Measurements from ENCODE around the gene ZNF830.
A peak's percentile ranks its signal among the peaks of the same experiment; 100 is the strongest.
"Not testable (repeated sequence)": the region's sequence is repeated elsewhere in the genome, so short reads cannot be mapped to it uniquely, and the experiment has no call there.

Gene ZNF830

GRCh38 chr17:34961093-34961911 is at the start of gene ZNF830, which contains the start of gene CCT6B:
Gene ZNF830 (plus strand): TSS chr17:34961540. CDS start chr17:34961567, 27 bp downstream.
Gene CCT6B (minus strand): TSS chr17:34961460. CDS start chr17:34961393, 67 bp downstream.
- peak; percentile 97 for DNase-seq
- in situ Hi-C loops (cut with HindIII; ENCODE audit: low pct_ligation_motif_present, low pct_unique_long_range_greater_than_20kb, low sequenced_read_pairs), result no loop called here

GRCh38 chr17:34913001-34913400 is 48.3 kb upstream of the ZNF830 start:
- in situ Hi-C loops (cut with HindIII; ENCODE audit: low pct_ligation_motif_present, low pct_unique_long_range_greater_than_20kb, low sequenced_read_pairs), result no loop called here
- DNase-seq, result no peak

GRCh38 chr17:34916120-34916519 is 45.2 kb upstream of the ZNF830 start:
- no peak for DNase-seq
- in situ Hi-C loops (cut with HindIII; ENCODE audit: low pct_ligation_motif_present, low pct_unique_long_range_greater_than_20kb, low sequenced_read_pairs), result no loop called here

- DNase-seq, result no peak
- in situ Hi-C loops (cut with HindIII; ENCODE audit: low pct_ligation_motif_present, low pct_unique_long_range_greater_than_20kb, low sequenced_read_pairs), result no loop called here
Measured at GRCh38 chr17:34917381-34917780, 44.0 kb upstream of the ZNF830 start.

- DNase-seq, result no peak
- in situ Hi-C loops (cut with HindIII; ENCODE audit: low pct_ligation_motif_present, low pct_unique_long_range_greater_than_20kb, low sequenced_read_pairs), result no loop called here
Measured at GRCh38 chr17:34920676-34921075, 40.7 kb upstream of the ZNF830 start.

- DNase-seq, result no peak
- in situ Hi-C loops (cut with HindIII; ENCODE audit: low pct_ligation_motif_present, low pct_unique_long_range_greater_than_20kb, low sequenced_read_pairs), result no loop called here
Measured at GRCh38 chr17:34926661-34927060, 34.7 kb upstream of the ZNF830 start.

GRCh38 chr17:34930283-34930682 is 31.1 kb upstream of the ZNF830 start:
- no peak for DNase-seq

GRCh38 chr17:34950780-34951179 is 10.6 kb upstream of the ZNF830 start:
- in situ Hi-C loops (cut with HindIII; ENCODE audit: low pct_ligation_motif_present, low pct_unique_long_range_greater_than_20kb, low sequenced_read_pairs); DNase-seq: not testable (repeated sequence)

More at GRCh38 chr17:34930283-34930682, 31.1 kb upstream of the ZNF830 start:
- in situ Hi-C loops (cut with HindIII; ENCODE audit: low pct_ligation_motif_present, low pct_unique_long_range_greater_than_20kb, low sequenced_read_pairs), result no loop called here

GRCh38 chr17:34958438-34958837 is 2.9 kb upstream of the ZNF830 start:
- in situ Hi-C loops (cut with HindIII; ENCODE audit: low pct_ligation_motif_present, low pct_unique_long_range_greater_than_20kb, low sequenced_read_pairs), result no loop called here
- no peak for DNase-seq

- in situ Hi-C loops (cut with HindIII; ENCODE audit: low pct_ligation_motif_present, low pct_unique_long_range_greater_than_20kb, low sequenced_read_pairs), result no loop called here
- no peak for DNase-seq
Measured at GRCh38 chr17:34974179-34974578, 12.8 kb downstream of the ZNF830 start.

- in situ Hi-C loops (cut with HindIII; ENCODE audit: low pct_ligation_motif_present, low pct_unique_long_range_greater_than_20kb, low sequenced_read_pairs), result no loop called here
- DNase-seq, result no peak
Measured at GRCh38 chr17:34974794-34975785, 13.8 kb downstream of the ZNF830 start.

- in situ Hi-C loops (cut with HindIII; ENCODE audit: low pct_ligation_motif_present, low pct_unique_long_range_greater_than_20kb, low sequenced_read_pairs), result no loop called here
- DNase-seq, result no peak
Measured at GRCh38 chr17:34979153-34979552, 17.8 kb downstream of the ZNF830 start.

- in situ Hi-C loops (cut with HindIII; ENCODE audit: low pct_ligation_motif_present, low pct_unique_long_range_greater_than_20kb, low sequenced_read_pairs), result no loop called here
- no peak for DNase-seq
Measured at GRCh38 chr17:34979650-34980352, 18.5 kb downstream of the ZNF830 start.

- peak; percentile 94 for DNase-seq
- in situ Hi-C loops (cut with HindIII; ENCODE audit: low pct_ligation_motif_present, low pct_unique_long_range_greater_than_20kb, low sequenced_read_pairs), result no loop called here
Measured at GRCh38 chr17:34980353-34980680, 19.0 kb downstream of the ZNF830 start, which contains the start of gene LIG3. Gene LIG3 (plus strand): TSS chr17:34980512. CDS start chr17:34983006, 2,494 bp downstream.

GRCh38 chr17:34980681-34981537 is 19.6 kb downstream of the ZNF830 start:
- in situ Hi-C loops (cut with HindIII; ENCODE audit: low pct_ligation_motif_present, low pct_unique_long_range_greater_than_20kb, low sequenced_read_pairs), result no loop called here
- peak; percentile 77 for DNase-seq

- DNase-seq, result no peak
- in situ Hi-C loops (cut with HindIII; ENCODE audit: low pct_ligation_motif_present, low pct_unique_long_range_greater_than_20kb, low sequenced_read_pairs), result no loop called here
Measured at GRCh38 chr17:34981538-34982241, 20.4 kb downstream of the ZNF830 start.

- in situ Hi-C loops (cut with HindIII; ENCODE audit: low pct_ligation_motif_present, low pct_unique_long_range_greater_than_20kb, low sequenced_read_pairs), result no loop called here
- no peak for DNase-seq
Measured at GRCh38 chr17:34987232-34987631, 25.9 kb downstream of the ZNF830 start.
